GM12864 (cell line): ENCODE measurements around the gene EIF3B.
"Not testable (repeated sequence)": the region's sequence is repeated elsewhere in the genome, so short reads cannot be mapped to it uniquely, and the experiment has no call there.

ENCODE experiments used
- DNase-seq: peaks from one replicate; pipeline ENCODE4 v3.0.0-alpha.2; 2011; ENCODE audit warnings: low read depth
- H3K4me3 ChIP-seq: 2 replicates; pipeline ENCODE4 v1.5.1; 2011; ENCODE audit warnings: mild to moderate bottlenecking, low read depth, low read length, control low read depth
- CTCF ChIP-seq: IDR thresholded peaks from 2 replicates; pipeline ENCODE4 v1.5.1; 2011; ENCODE audit warnings: low read depth, mild to moderate bottlenecking, moderate library complexity, low read length, control low read depth, inconsistent platforms; ENCODE audit errors: missing control alignments

EIF3B gene

GRCh38 chr7:2314209-2314955 is 40.2 kb upstream of the EIF3B start, which contains the start of gene SNX8:
Gene SNX8, minus strand, starts transcription at chr7:2314441. Its CDS starts 20 bp downstream, at chr7:2314421.
- no peak for TF ChIP-seq CTCF
- peak; percentile 87 for DNase-seq
- H3K4me3 ChIP-seq = peak within 1 kb of the TSS; percentile 95

DNA sequence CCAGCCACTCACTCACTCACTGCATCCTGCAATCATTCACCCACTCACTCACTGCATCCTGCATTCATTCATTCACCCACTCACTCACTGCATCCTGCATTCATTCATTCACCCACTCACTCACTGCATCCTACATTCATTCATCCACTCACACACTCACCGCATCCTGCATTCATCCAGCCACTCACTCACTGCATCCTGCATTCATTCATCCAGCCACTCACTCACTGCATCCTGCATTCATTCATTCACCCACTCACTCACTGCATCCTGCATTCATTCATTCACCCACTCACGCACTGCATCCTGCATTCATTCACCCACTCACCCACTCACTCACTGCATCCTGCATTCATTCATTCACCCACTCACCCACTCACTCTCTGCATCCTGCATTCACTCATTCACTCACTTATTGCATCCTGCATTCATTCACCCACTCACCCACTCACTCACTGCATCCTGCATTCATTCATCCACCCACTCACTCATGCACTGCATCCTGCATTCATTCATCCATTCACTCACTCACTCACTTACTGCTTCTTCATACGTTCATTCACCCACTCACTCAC is 39.6 kb upstream of the EIF3B start:
- DNase-seq, H3K4me3 ChIP-seq: not testable (repeated sequence)

DNA sequence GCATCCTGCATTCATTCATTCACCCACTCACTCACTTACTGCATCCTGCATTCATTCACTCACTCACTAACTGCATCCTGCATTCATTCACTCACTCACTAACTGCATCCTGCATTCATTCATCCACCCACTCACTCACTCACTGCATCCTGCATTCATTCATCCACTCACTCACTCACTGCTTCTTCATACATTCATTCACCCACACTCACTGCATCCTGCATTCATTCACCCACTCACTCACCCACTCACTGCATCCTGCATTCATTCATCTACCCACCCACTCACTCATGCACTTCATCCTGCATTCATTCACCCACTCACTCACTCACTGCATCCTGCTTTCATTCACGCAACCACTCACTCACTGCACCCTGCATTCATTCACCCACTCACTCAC is 38.8 kb upstream of the EIF3B start:
- no peak for TF ChIP-seq CTCF
- no peak for DNase-seq
- H3K4me3 ChIP-seq = no peak overlapping the region

- DNase-seq = no peak
- no peak overlapping the region for H3K4me3 ChIP-seq
- no peak for TF ChIP-seq CTCF
Observed at GRCh38 chr7:2316578-2316977, 38.0 kb upstream of the EIF3B start.

- no peak for TF ChIP-seq CTCF
Observed at GRCh38 chr7:2317556-2318293, 36.9 kb upstream of the EIF3B start.

DNA sequence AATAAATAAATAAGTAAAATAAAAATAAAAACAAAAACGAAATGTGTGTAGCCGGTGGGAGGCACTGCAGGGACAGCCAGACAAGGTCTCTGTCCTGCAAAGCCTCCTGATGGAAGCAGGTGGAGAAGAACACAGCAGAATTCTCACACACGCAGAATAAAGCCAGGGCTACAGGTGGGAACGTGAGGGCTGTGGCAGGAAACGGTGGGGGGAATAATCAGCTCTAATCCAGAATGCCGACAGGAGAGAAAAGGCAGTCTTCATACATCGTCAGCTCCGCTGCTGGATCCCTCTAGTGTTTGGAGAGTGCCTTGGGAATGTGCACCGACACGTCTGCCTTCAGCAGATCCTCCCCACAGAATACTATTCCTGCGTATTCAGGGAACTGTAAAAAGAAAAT is 33.6 kb upstream of the EIF3B start:
- no peak for TF ChIP-seq CTCF
- no peak for DNase-seq

More at GRCh38 chr7:2317556-2318293, 36.9 kb upstream of the EIF3B start:
- no peak for DNase-seq
- H3K4me3 ChIP-seq = no peak overlapping the region

GRCh38 chr7:2325162-2325561 is 29.5 kb upstream of the EIF3B start:
- no peak for TF ChIP-seq CTCF
- DNase-seq = no peak
- H3K4me3 ChIP-seq = no peak overlapping the region

More for the DNA sequence above, 33.6 kb upstream of the EIF3B start:
- H3K4me3 ChIP-seq = no peak overlapping the region
